Suppressor macrophage treated with lipopolysaccharide for 1 hour (primary cell): ENCODE measurements around the gene ARL14.
"Not testable (repeated sequence)": the region's sequence is repeated elsewhere in the genome, so short reads cannot be mapped to it uniquely, and the experiment has no call there.

Experiments used
- DNase-seq, 3 donors: peaks; one replicate each; pipeline ENCODE4 v3.0.0-alpha.2; 2020 to 2022

The ARL14 gene

DNA sequence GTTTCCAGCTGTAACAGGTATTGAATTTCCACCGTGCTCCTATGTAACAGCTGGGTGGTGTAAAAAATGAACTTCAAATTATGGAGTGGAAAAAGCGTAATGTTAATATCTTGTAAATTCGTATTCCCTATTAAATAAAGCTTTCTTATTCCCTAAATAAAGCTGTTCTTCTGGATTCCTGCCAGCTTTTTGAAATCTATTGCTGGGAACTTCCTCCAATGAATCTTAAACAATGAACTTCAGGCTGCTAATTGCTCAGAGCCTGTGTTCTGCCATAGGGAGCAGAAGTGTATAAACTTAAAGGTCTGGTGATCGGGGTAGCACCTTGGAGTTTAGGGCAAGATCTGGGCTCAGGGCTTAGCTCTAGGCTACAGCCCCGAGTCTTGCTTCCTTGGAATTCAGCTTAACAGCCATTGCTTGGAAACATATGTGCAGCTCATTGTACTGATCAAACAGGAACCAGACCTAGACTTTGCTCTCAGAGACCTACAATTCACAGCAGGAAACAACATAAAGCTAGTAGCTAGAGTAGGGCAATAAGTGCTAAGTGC, 1.4 kb downstream of the ARL14 start:
- DNase-seq, result no peak

DNA sequence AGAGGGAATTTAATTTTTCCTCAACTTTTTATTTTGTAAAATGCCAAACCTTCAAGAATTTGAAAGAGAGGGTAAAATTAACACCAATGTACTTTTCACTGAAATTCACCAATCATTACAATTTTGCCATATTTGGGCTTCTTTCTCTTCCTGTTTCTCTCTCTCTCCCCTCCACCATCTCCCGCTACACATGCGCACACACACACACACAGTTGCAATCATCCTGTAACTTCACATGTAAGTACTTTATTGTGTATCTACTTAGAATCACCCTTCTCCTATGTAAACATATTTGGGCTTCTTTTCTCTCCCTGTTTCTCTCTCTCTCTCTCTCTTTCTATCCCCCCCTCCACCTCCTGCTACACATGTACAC, 7.4 kb downstream of the ARL14 start:
- DNase-seq, result no peak

DNA sequence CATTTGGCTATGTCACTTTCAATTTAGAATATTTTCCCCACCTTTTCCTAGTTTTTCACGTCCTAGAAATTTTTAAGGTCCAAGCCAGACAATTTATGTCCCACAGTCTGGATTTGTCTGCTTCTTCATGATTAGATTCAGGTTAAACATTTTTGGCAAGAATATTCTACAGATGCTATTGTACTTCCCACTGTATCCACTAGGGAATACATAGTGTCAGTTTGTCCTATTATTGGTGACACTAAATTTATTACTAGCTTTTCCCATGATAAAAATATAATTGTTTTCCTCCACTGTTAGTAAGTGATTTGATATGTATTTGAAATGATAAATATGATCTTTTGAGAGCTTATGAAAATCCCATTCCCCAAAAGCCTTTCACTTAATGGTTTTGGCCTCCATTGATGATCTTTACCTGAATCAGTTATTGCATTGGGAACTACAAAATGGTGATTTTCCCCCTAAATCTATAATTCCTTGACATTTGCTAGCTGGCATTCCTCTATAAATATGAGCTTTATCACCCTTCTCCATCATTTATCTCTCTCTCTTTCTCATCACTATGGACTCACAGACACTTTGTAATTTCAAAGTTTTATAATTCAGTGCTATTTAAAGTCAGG, 8.3 kb downstream of the ARL14 start:
- peak in 2 of 3 donors; percentile 12 to 32 for DNase-seq

DNA sequence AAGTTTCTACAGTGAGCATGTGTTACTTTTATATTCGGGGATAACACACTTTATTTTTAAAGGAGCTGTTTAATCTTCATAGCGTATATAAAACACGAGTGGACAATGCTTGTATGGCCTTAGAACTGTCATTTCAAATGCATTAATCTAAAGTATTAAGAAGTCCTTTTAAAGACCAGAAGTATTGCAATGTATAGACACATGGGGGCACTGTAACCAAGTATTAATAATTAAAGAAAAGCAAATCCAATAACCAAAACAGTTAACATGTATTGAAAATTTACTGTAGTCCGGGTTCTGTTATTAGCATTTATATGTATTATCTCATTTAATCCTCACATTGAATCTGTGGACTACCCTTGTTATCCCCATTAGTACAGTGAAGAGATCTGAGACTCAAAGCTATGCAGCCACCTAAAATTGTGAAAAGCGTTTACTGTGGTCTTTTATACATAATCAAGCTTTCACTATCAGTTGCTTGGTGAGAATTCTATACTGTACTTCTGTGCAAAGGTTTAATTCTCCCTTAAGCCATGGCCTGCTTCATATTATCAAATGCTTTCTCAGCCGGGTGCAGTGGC, 10.1 kb downstream of the ARL14 start:
- DNase-seq, result peak; percentile 18 to 55 (median 32)

DNA sequence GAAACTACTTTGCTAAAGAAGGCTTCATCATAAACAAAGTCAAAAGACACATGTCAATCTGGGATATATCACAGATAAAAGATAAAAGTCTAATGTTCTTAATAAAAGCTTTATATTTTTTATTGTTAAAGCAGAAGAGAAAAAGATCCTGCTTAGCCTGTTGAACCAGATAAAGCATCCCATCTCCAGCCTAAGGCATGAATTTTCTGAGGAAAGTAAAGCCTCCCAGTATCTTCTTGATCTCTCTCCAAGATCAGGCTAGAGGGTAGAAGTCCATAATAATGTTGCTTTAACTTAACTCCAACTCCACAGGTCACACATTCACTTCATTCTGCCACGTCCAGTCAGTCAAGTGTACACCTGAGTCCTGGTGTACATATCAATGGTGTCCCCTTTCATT, 14.2 kb downstream of the ARL14 start:
- no peak for DNase-seq

DNA sequence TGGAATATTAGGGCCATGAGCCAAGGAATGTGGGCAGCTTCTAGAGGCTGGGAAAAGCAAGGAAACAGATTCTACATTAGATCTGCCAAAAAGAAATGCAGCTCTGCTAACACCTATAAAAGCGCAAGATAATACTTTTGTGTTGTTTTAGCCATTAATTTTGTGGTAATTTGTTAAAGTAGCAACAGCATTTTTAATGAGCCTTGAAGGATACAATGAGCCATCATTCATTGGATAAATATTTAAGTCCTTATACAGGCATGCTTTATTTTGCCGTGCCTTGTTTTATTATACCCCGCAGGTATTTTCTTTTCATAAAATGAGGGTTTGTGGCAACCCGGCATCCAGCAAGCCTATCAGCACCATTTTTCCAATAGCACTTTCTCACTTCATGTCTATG, 15.0 kb downstream of the ARL14 start:
- DNase-seq, result no peak

DNA sequence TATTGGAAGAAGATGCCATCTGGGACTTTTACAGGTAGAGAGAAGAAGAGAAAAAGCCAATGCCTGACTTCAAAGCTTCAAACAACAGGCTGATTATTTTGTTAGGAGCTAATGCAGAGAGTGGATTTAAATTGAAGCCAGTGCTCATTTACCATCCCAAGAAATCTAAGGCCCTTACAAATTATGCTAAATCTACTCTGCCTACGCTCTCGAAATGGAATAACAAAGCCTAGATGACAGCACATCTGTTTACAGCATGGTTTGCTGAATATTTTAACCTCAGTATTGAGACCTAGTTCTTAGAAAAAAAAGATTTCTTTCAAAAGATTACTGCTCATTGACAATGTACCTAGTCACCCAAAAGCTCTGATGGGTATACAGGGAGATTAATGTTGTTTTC, 16.2 kb downstream of the ARL14 start:
- no peak for DNase-seq

DNA sequence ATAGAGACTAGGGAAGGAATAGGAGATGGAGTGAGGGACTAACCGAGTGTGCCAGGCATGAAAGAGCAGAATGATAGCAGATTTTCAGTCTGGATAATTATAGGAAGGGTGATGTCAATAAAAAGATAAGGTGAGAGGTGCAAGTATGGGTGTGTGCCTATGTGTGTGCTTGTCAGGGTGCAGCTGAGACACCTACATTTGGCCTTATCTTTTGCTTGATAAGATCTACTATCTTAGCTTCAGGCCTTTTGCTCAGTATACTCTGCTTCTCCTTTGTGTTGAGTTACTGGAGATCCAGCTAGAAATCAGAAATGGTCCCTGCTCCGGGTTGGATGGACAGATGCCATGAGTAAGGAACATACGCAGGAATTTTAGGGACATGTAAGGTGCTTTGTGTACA, 17.4 kb downstream of the ARL14 start:
- DNase-seq, result no peak

DNA sequence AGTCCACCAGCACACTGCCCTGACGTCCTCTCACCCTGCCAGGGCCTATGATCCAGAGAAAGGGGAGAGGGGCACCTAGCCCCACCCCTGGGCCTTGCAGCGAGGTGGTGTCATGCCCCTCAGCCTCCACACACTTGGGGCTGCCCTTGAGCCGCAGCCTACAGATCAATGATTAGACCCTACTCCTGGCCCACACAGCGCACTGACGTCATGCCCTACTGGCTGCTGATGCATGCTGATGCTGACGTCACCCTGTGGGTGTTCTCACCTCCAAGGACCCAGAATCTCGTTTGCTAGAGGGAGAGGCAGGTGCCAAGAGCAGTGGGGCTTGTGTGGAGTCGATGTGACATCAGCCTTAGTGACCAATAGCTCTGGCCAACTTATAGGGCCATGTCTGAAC, 18.0 kb downstream of the ARL14 start:
- no peak for DNase-seq

DNA sequence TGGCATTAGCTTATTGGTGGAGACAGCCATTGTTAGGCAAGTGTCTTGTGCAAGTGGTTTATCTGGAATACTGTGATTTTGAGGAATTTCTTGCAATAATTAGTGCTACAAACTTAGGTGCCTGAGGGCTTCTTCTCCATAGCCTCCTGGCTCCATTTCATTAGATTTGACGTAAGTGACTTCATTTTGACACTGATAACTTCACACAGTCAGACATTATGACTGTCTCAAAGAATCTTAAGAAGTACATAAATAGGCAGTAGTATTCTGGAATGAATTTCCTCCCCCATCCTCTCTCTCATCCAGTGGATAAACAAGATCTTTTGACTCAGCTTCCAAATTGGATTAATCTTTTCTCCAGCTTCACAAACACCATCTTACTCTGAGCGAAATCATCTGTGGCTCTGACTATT, 19.0 kb downstream of the ARL14 start:
- no peak for DNase-seq

DNA sequence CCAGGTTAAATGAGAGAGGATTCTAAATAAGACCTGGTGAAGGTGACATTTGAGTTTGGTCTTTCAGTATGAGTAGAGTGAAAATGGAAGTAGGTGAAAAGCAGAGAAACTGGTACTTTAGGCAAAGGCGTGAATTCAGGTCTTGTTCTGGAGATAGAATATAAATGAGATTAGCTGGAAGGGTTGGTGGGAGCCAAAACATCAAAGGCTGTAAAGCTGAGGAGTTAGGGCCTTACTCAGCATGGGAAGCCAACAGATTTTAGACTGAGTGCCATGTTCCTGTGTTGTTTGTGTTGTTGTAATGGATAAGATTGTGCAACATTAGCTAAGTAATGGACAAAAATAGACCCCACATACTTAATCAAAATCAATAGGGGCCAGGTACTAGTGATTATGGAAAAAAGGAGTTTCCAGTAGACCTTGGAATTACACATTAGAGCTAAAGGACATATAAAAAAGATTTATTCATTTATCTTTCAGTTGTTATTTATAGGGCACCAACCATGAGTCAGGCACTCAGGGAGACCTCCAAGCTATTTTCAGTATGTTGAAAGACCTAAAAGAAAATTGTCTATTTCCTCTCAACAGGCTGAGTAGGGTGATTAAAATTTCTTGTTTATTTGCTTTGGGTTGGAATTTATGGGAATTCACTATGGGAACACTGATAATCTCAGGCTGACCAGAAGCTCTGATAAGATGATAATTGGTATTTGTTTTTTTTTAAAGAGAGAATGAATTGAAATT, 20.8 kb downstream of the ARL14 start:
- DNase-seq, result no peak

DNA sequence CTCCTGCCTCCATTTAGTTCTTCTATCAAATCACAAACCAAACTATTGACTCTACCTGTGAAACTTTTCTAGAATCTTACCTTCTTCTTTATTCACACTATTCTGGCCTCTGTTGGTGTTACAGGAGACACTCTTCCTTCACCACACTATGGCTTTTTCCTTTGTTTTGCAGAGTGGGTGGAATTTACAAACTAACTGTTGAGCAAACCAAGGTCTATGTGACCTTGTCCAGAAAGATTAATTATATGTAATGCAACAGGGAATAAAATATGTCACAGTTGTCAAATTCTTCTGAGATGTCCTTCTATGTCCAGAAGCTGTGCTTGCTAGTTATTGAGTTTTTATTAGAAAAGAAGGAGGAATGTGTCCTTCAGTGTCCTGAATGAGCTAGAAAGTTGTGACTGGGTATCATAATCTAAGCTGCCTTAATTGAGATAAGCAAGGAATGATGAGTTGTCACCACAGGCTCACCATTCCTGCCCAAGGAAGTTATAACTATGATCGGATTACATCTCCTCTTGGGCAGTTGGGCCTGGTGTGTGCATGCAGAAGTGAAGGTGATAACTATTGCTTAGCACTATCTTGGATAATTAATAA, 21.7 kb downstream of the ARL14 start:
- DNase-seq, result no peak

DNA sequence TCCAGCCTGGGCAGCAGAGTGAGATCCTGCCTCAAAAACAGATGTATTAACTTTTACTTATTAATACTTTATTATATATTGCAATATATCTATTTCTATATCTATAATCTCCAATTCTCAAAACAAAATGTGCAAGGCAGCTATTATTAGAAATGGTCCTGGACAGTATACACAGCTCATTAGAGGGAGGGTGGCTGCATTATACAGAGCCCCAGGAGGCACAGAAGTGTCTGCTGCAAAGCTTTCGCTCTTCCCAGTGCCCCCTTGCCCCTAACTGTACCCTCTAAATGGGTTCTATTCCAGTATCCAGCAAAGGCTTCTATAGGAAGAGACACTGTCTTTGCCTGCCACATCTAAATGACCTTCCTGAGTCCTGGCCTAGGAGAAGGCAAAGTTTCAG, 24.5 kb downstream of the ARL14 start:
- no peak for DNase-seq

DNA sequence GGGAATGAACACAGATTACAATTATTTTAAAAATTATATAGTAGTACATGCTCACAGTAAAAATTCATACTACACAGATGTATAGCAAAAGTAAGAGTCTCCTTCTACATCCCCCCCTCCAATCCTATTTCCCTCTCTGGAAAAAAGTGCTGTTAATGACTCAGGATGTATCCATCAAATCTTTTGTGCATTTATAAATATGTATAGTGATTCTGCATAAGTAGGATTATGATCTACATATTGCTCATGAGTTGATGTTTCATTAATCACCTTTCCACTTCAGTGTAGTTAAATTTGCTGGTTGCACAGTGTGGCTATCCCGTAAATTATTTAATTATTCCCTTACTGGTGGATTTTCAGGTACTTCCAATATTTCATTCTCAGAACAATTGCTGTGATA, 25.3 kb downstream of the ARL14 start:
- no peak for DNase-seq

DNA sequence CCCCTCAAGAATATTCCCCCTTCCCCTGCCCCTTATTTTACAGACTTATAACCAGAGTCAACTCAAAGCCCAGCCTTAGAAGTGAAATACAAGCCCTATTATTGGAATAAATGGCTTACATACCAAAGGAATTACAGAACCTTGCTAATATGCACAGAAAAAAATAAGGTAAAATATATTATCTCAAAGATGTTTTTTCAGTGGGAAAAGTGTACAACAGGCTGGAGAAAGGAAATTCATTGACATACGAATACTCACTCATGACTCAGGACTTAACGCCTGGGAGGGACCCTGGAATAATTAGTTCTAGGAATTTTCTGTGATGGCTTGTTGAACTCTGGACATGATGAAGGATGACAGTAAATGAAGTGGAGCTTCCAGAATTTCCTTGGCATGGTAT, 27.0 kb downstream of the ARL14 start:
- no peak for DNase-seq

DNA sequence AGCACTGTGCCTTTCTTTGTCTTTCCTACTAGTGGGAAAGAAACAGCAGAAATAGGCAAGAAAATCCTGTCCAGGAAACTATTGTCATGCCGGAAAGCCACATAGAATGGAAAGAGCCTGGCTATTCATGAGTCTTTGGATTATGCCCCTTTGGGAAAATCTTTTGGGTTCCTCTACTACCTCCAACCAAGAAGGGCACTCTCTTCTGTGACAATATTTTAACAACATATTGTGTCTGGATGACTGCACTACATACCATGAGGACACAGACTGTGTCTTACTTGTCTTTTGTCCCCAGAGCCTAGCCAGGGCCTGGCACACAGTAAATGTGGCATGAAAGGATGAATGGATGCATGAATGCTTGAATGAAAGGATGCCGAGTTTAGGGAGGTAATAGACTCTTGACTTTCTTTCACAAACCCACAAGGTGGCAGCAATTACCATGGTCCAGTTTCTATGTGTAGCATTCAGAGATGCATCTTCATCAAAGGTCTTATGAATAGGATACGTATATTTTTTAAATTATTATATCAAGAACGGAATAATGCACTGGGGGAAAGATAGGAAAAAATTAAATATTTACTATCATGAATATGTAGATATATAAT, 30.3 kb downstream of the ARL14 start:
- peak; percentile 43 to 65 (median 64) for DNase-seq

DNA sequence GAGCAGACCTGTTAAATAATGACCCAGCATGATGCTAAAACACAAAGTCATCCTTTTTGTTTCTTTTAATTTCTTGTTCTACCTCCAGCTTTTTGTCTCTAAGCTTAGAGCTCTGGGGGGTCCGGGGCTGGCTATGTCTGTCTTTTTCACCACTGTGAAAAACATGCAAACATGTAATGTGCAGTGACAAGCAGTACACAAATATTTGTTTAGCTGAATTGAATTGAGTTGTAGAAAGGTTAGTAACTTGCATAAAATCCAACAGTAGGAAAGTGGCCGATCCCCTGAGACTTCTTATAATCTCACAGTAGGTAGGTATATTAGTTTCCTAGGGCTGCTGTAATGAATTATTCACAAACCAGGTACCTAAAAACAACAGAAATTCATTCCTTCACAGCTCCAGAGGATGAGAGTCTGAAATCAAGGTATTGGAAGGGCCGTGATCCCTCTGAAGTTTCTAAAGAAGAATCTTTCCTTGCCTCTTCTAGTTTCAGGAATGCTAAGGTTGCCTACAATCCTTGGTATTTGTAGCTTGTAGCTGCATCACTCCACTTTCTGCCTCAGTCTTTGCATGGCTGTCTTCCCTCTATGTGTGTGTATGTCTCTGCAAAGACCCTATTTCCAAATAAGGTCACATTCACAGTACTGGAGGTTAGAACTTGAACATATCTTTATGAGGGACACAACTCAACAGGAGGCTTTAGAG, 32.7 kb downstream of the ARL14 start:
- DNase-seq, result no peak

DNA sequence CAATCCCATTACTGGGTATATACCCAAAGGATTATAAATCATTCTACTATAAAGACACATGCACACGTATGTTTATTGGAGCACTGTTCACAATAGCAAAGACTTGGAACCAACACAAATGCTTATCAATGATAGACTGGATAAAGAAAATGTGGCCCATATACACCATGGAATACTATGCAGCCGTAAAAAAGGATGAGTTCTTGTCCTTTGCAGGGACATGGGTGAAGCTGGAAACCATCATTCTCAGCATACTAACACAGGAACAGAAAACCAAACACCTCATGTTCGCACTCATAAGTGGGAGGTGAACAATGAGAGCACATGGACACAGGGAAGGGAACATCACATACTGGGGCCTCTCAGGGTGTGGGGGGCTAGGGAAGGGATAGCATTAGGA, 36.2 kb downstream of the ARL14 start:
- not testable (repeated sequence) for DNase-seq

DNA sequence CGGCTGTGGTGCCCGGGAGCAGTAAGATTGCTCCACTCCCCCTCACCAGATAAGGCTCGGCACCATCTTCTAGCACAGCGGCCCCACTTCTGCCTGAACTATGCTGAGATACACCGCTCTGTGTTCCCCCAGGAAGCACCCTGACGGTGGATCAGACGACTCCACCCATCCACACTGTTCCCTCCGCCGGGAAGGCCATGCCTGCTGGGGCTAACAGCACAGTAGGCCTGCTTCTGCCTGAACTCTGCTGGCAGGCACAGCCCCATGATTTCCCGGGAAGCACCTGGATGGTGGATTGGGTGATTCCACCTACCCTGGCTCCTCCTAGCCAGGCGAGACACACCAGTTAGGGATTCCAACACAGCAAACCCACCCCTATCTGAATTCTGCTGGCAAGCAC, 42.8 kb downstream of the ARL14 start:
- DNase-seq, result no peak

DNA sequence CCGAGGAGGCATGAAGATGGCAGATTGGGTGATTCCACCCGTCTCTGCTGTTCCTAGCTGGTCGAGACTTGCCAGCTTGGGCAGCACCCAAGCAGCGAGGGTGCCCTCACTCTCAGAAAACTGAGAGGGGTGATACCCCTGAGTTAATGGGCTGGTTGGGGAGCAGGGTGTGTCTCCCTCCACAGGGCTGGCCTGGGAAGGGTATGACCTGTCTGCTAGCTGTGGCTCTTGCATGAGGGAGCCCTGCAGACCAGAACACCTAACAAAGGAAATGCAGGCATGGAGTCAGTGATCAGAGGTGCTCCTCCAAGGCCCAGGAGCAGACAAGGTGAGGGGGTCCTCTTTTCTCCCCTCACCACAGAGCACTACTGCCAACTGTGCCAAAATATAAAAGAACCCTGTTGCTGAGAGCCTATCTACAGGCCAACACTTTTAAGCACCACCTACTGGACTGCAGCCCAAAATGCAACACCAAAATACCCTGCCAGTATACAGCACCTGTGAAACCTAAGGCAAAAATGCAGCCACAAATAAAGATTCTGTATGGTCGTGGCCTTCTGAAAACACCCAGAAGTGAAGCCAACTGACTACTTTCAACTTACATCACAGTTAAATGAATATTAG, 43.3 kb downstream of the ARL14 start:
- no peak for DNase-seq

DNA sequence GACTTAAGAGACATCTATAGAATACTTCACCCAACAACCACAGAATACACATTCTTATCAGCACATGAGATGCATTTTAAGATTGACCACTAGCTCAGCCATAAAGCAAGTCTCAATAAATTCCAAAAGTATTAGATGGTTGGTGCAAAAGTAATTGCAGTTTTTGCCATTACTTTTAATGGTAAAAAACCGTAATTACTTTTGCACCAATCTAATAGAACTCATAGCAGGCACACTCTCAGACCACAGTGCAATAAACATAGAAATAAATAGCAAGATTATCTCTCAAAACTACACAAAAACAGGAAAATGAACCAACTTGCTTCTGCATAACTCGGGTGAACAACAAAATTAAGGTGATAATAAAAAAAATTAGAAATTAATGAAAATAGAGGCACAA, 45.4 kb downstream of the ARL14 start:
- DNase-seq, result no peak

DNA sequence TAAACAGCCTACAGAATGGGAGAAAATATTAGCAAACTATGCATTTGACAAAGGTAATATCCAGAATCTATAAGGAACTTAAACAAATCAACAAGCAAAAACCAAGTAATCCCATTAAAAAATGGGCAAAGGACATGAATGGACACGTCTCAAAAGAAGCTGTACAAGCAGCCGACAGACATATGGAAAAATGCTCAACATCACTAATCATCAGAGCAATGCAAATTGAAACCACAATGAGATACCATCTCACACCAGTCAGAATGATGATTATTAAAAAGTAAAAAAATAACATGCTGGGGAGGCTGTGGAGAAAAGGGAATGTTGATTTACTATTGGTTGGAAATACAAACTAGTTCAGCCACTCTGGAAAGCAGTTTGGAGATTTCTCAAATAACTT, 48.4 kb downstream of the ARL14 start:
- no peak for DNase-seq
